ENCODE measurements around the gene ABHD17A.

DNA sequence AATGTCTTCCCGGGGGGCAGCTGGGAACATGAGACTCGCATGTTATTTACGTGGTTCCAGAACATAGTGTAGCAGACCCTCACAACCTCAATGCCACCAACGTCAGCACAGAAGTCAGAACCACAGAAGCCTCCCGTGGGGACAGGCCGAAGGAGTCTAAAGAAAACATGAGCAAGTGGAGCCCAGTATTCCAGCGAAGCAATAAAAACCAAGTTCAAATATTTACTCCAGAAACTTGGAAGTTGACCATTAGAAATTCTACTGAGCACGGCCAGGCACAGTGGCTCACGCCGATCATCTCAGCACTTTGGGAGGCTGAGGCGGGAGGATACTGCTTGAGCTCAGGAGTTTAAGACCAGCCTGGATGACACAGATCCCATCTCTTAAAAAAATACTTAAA is 55.3 kb downstream of the ABHD17A start:
- TF ChIP-seq, protein P1, sequence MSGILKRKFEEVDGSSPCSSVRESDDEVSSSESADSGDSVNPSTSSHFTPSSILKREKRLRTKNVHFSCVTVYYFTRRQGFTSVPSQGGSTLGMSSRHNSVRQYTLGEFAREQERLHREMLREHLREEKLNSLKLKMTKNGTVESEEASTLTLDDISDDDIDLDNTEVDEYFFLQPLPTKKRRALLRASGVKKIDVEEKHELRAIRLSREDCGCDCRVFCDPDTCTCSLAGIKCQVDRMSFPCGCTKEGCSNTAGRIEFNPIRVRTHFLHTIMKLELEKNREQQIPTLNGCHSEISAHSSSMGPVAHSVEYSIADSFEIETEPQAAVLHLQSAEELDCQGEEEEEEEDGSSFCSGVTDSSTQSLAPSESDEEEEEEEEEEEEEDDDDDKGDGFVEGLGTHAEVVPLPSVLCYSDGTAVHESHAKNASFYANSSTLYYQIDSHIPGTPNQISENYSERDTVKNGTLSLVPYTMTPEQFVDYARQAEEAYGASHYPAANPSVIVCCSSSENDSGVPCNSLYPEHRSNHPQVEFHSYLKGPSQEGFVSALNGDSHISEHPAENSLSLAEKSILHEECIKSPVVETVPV (CRISPR knock-in tag; IDR thresholded peaks at IDR 0.05): no peak
- TF ChIP-seq ZNF8 (CRISPR knock-in tag; IDR thresholded peaks at IDR 0.05): no peak
- TF ChIP-seq ISL1 (CRISPR knock-in tag; IDR thresholded peaks at IDR 0.05): no peak
- TF ChIP-seq, protein P2, sequence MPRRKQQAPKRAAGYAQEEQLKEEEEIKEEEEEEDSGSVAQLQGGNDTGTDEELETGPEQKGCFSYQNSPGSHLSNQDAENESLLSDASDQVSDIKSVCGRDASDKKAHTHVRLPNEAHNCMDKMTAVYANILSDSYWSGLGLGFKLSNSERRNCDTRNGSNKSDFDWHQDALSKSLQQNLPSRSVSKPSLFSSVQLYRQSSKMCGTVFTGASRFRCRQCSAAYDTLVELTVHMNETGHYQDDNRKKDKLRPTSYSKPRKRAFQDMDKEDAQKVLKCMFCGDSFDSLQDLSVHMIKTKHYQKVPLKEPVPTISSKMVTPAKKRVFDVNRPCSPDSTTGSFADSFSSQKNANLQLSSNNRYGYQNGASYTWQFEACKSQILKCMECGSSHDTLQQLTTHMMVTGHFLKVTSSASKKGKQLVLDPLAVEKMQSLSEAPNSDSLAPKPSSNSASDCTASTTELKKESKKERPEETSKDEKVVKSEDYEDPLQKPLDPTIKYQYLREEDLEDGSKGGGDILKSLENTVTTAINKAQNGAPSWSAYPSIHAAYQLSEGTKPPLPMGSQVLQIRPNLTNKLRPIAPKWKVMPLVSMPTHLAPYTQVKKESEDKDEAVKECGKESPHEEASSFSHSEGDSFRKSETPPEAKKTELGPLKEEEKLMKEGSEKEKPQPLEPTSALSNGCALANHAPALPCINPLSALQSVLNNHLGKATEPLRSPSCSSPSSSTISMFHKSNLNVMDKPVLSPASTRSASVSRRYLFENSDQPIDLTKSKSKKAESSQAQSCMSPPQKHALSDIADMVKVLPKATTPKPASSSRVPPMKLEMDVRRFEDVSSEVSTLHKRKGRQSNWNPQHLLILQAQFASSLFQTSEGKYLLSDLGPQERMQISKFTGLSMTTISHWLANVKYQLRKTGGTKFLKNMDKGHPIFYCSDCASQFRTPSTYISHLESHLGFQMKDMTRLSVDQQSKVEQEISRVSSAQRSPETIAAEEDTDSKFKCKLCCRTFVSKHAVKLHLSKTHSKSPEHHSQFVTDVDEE (CRISPR knock-in tag; IDR thresholded peaks at IDR 0.05): no peak
- TF ChIP-seq TCF4 (CRISPR knock-in tag; IDR thresholded peaks at IDR 0.05; ENCODE audit: borderline replicate concordance): no peak
- TF ChIP-seq, protein P3, sequence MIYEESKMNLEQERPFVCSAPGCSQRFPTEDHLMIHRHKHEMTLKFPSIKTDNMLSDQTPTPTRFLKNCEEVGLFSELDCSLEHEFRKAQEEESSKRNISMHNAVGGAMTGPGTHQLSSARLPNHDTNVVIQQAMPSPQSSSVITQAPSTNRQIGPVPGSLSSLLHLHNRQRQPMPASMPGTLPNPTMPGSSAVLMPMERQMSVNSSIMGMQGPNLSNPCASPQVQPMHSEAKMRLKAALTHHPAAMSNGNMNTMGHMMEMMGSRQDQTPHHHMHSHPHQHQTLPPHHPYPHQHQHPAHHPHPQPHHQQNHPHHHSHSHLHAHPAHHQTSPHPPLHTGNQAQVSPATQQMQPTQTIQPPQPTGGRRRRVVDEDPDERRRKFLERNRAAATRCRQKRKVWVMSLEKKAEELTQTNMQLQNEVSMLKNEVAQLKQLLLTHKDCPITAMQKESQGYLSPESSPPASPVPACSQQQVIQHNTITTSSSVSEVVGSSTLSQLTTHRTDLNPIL (CRISPR knock-in tag; IDR thresholded peaks at IDR 0.05; ENCODE audit: low read depth): no peak
- TF ChIP-seq, protein P4, sequence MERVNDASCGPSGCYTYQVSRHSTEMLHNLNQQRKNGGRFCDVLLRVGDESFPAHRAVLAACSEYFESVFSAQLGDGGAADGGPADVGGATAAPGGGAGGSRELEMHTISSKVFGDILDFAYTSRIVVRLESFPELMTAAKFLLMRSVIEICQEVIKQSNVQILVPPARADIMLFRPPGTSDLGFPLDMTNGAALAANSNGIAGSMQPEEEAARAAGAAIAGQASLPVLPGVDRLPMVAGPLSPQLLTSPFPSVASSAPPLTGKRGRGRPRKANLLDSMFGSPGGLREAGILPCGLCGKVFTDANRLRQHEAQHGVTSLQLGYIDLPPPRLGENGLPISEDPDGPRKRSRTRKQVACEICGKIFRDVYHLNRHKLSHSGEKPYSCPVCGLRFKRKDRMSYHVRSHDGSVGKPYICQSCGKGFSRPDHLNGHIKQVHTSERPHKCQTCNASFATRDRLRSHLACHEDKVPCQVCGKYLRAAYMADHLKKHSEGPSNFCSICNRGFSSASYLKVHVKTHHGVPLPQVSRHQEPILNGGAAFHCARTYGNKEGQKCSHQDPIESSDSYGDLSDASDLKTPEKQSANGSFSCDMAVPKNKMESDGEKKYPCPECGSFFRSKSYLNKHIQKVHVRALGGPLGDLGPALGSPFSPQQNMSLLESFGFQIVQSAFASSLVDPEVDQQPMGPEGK (CRISPR knock-in tag; IDR thresholded peaks at IDR 0.05; ENCODE audit: borderline replicate concordance): no peak
- no peak for TF ChIP-seq ARNTL (CRISPR knock-in tag; IDR thresholded peaks at IDR 0.05; ENCODE audit: borderline replicate concordance, low read depth)
- TF ChIP-seq ZFP30 (CRISPR knock-in tag; IDR thresholded peaks at IDR 0.05): no peak
- no peak for TF ChIP-seq RARB (CRISPR knock-in tag; IDR thresholded peaks at IDR 0.05)
